HCT116 (cell line): ENCODE data around the gene GNG7. TPM values are rescaled to one million over a fixed set of nuclear protein-coding genes. Genes with fewer than 3 reads are reported as not detected.

Experiments used
- ATAC-seq: fragments of 200-7000 bp; cut with Tn5 transposase; 2 replicates; pipeline ENCODE4 v1.9.1; 2020; ENCODE audit warnings: mild to moderate bottlenecking, moderate library complexity
- BruUV-seq: library from RNA; stranded (reverse); fragments of 400-500 nt; replicated peaks from 2 replicates; lab custom pipeline; 2021; lab: Mats Ljungman, UMichigan
- CTCF ChIA-PET: fragments of 300-600 bp; sonication (Branson Sonifier 250); formaldehyde crosslinking; loops from one replicate; lab custom pipeline; 2021; ENCODE audit warnings: antibody characterized with exemption; lab: Charles Lee
- POLR2A ChIA-PET: fragments of 300-600, 350-600 bp; sonication (Branson Sonifier 250); formaldehyde crosslinking; loops from one replicate; lab custom pipeline; 2021; ENCODE audit warnings: antibody characterized with exemption; lab: Charles Lee
- RAD21 ChIA-PET, 2 experiments: fragments of 300-600 bp; sonication (Branson Sonifier 250); formaldehyde crosslinking; loops; one replicate each; lab custom pipeline; 2023; ENCODE audit warnings: low total read pairs in 2 of 2; ENCODE audit not compliant: uncharacterized antibody in 2 of 2, unreplicated experiment in 2 of 2, low non-redundant PET in 1 of 2; lab: Charles Lee
- DNase-seq: peaks from one replicate; pipeline ENCODE4 v3.0.0-alpha.2; 2010; ENCODE audit warnings: low read depth, low spot score
- H2AFZ ChIP-seq: fragments of 200-600 bp; shearing (Covaris generic), sonication (generic); 2 replicates; pipeline ENCODE4 v1.6.1; 2017; ENCODE audit warnings: low read depth, mixed run types, mixed read lengths, antibody characterized with exemption, low read length; ENCODE audit not compliant: poor library complexity, severe bottlenecking
- H3K27ac ChIP-seq: 2 replicates; pipeline ENCODE4 v1.5.1; 2012; ENCODE audit warnings: low read depth, low read length
- H3K27me3 ChIP-seq: fragments of 200-600 bp; sonication (generic); 2 replicates; pipeline ENCODE4 v1.6.1; 2016; ENCODE audit warnings: mixed run types, low read length, mixed read lengths; ENCODE audit not compliant: insufficient read depth
- H3K36me3 ChIP-seq, 2 experiments: fragments of 200-500 bp in 1 of 2; fragments of 200-600 bp in 1 of 2; sonication (Bioruptor generic) in 1 of 2; sonication (generic) in 1 of 2; 2 replicates each; pipeline versions ENCODE4 v1.5.1 to v1.6.1; 2014 to 2016; ENCODE audit warnings: low read length in 2 of 2, inconsistent platforms in 1 of 2, mixed read lengths in 1 of 2, mixed run types in 1 of 2; ENCODE audit not compliant: insufficient read depth in 2 of 2, control insufficient read depth in 1 of 2
- H3K4me1 ChIP-seq, 2 experiments: fragments of 200-600 bp in 1 of 2; sonication (generic) in 1 of 2; 2 replicates each; pipeline versions ENCODE4 v1.5.1 to v1.6.1; 2012 to 2017; ENCODE audit warnings: low read length in 2 of 2, inconsistent platforms in 1 of 2, mild to moderate bottlenecking in 1 of 2, mixed read lengths in 1 of 2, mixed run types in 1 of 2, moderate library complexity in 1 of 2; ENCODE audit not compliant: insufficient read depth in 2 of 2, control insufficient read depth in 1 of 2
- H3K4me2 ChIP-seq: fragments of 200-600 bp; sonication (generic); 2 replicates; pipeline ENCODE4 v1.6.1; 2017; ENCODE audit warnings: mixed run types, low read length, mixed read lengths
- H3K4me3 ChIP-seq, 2 experiments: fragments of 200-600 bp in 1 of 2; sonication (generic) in 1 of 2; replicated peaks in 1 of 2; 2 replicates each; pipeline ENCODE4 v1.5.1; 2011 to 2016; ENCODE audit warnings: low read length in 2 of 2, control low read depth in 1 of 2, low read depth in 1 of 2, mild to moderate bottlenecking in 1 of 2, mixed read lengths in 1 of 2, mixed run types in 1 of 2
- H3K79me2 ChIP-seq: fragments of 200-600 bp; sonication (generic); 2 replicates; pipeline ENCODE4 v1.6.1; 2017; ENCODE audit warnings: mild to moderate bottlenecking, mixed run types, low read length, moderate library complexity, mixed read lengths; ENCODE audit not compliant: insufficient read depth
- H3K9ac ChIP-seq: fragments of 200-600 bp; sonication (generic); 2 replicates; pipeline ENCODE4 v1.6.1; 2016; ENCODE audit warnings: low read length, mixed read lengths
- H3K9me2 ChIP-seq: fragments of 200-600 bp; sonication (generic), shearing (Covaris generic); 2 replicates; pipeline ENCODE4 v1.6.1; 2017; ENCODE audit warnings: mixed run types, mild to moderate bottlenecking, moderate library complexity; ENCODE audit not compliant: insufficient read depth
- H3K9me3 ChIP-seq, 2 experiments: fragments of 200-500 bp in 1 of 2; fragments of 200-600 bp in 1 of 2; sonication (Bioruptor generic) in 1 of 2; sonication (generic) in 1 of 2; 2 replicates each; pipeline ENCODE4 v1.6.1; 2014 to 2017; ENCODE audit warnings: low read length in 2 of 2, mixed read lengths in 2 of 2, inconsistent platforms in 1 of 2, low read depth in 1 of 2, mild to moderate bottlenecking in 1 of 2, mixed run types in 1 of 2, moderate library complexity in 1 of 2; ENCODE audit not compliant: control insufficient read depth in 1 of 2, insufficient read depth in 1 of 2
- H4K20me1 ChIP-seq: fragments of 200-600 bp; sonication (generic), shearing (Covaris generic); 2 replicates; pipeline ENCODE4 v1.6.1; 2017; ENCODE audit warnings: mixed run types, mild to moderate bottlenecking, moderate library complexity; ENCODE audit not compliant: insufficient read depth
- FOSL1 ChIP-seq: IDR thresholded peaks from 2 replicates; pipeline ENCODE4 v1.6.1; 2012; ENCODE audit warnings: low read depth
- JUND ChIP-seq: IDR thresholded peaks from 2 replicates; pipeline ENCODE4 v1.6.1; 2012
- RAD21 ChIP-seq: IDR thresholded peaks from 2 replicates; pipeline ENCODE4 v1.6.1; 2012; ENCODE audit warnings: low read depth, mild to moderate bottlenecking
- REST ChIP-seq: IDR thresholded peaks from 2 replicates; pipeline ENCODE4 v1.6.1; 2012; ENCODE audit warnings: low read depth
- intact Hi-C: fragments of 100-400 bp; cut with micrococcal nuclease; formaldehyde crosslinking; loops from 2 replicates; pipeline ENCODE4 v1.10.0; 2022
- total RNA-seq: library from RNA; stranded (reverse); gene quantifications from one replicate; pipeline ENCODE4 v1.2.1, GENCODE V29; 2021; ENCODE audit not compliant: unreplicated experiment

Gene GNG7
- total RNA-seq, 1 experiment from 2014 or later, result 11.3 TPM

DNA sequence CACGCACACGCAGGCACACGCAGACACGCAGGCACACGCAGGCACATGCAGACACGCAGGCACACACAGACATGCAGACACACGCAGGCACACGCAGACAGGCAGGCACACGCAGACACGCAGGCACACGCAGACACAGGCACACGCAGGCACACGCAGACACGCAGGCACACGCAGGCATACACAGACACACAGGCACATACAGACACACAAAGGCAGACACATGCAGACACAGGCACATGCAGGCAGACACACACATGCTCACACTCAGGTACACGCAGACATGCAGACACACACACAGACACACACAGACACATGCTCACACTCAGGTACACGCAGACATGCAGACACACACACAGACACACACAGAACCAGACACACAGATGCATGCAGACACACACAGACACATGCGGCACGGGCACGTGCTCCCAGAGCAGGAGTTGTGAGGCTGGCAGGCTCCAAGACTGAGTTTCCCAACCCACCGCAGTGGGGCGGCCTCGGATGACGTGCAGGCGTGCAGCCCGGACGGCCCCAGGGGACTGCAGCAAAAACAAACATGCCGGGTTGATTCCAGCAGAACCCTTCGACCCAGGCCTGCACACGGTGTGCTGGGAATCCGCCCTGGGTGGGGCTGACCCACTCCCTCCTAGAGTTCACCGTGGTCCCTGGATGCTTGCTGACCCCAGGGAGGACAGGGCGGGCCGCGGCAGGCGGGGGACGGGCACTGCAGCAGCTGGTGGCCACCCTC is 126.6 kb downstream of the GNG7 start:
- Histone ChIP-seq H3K79me2 (no peaks in the 10 kb centered on the region), H3K9me2 (no peaks in the 10 kb centered on the region), H3K4me1 (peaks cover 27 to 39% of the 10 kb centered on the region in 2 experiments), H3K27ac (peak overlapping the region; percentile 14; the same call in 1 of the 2 replicates), H3K36me3 (no peaks in the 10 kb centered on the region), H3K27me3 (no peaks in the 10 kb centered on the region), H2AFZ (no peak overlapping the region), H3K9ac (no peak overlapping the region), H3K9me3 (no peaks in the 10 kb centered on the region), H3K4me2 (no peak overlapping the region), H4K20me1 (no peaks in the 10 kb centered on the region), H3K4me3 (no peak overlapping the region)
- CTCF ChIA-PET, result no interaction called here
- TF ChIP-seq JUND (no peak), REST (no peak), FOSL1 (no peak), RAD21 (no peak)
- intact Hi-C loops, result no loop called here
- POLR2A ChIA-PET, result no interaction called here
- BruUV-seq, result no TSS peak
- ATAC-seq, result no peak
- RAD21 ChIA-PET, result interaction anchor here in 1 of 2 experiments (1.1 kb wide), 1 partner anchor 100 kb away, joined by 3 read pairs; the partner anchor contains the start of gene GADD45B
- DNase-seq, result no peak
